DND-41 (cell line): ENCODE measurements around the gene ST6GALNAC5.

Experiments used
- ATAC-seq: fragments of 200-7000 bp; cut with Tn5 transposase; 3 replicates; pipeline ENCODE4 v1.9.1; 2021; ENCODE audit warnings: low read depth; ENCODE audit not compliant: insufficient read depth
- DNase-seq: peaks from one replicate; pipeline ENCODE4 v3.0.0-alpha.2; 2020
- H2AFZ ChIP-seq: 2 replicates; pipeline ENCODE4 v1.6.0; 2012; ENCODE audit warnings: low read depth, low read length
- H3K27ac ChIP-seq: 2 replicates; pipeline ENCODE4 v1.5.1; 2012; ENCODE audit warnings: low read length, inconsistent platforms
- H3K27me3 ChIP-seq: fragments of 200-600 bp; sonication (generic); 2 replicates; pipeline ENCODE4 v1.6.0; 2012; ENCODE audit warnings: low read length, mild to moderate bottlenecking, inconsistent platforms; ENCODE audit not compliant: insufficient read depth, poor library complexity
- H3K36me3 ChIP-seq: 2 replicates; pipeline ENCODE4 v1.5.1; 2012; ENCODE audit warnings: low read length, inconsistent platforms; ENCODE audit not compliant: insufficient read depth
- H3K4me1 ChIP-seq: 2 replicates; pipeline ENCODE4 v1.5.1; 2012; ENCODE audit warnings: mild to moderate bottlenecking, low read length; ENCODE audit not compliant: insufficient read depth
- H3K4me2 ChIP-seq: 2 replicates; pipeline ENCODE4 v1.6.0; 2012; ENCODE audit warnings: mild to moderate bottlenecking, moderate library complexity, low read length, inconsistent platforms; ENCODE audit not compliant: insufficient read depth
- H3K4me3 ChIP-seq, 2 experiments: fragments of 200-600 bp in 1 of 2; shearing (Covaris generic) in 1 of 2; 2 replicates each; pipeline ENCODE4 v1.5.1; 2012 to 2016; ENCODE audit warnings: inconsistent platforms in 2 of 2, low read length in 2 of 2, mild to moderate bottlenecking in 2 of 2, low read depth in 1 of 2, moderate library complexity in 1 of 2
- H3K79me2 ChIP-seq: 2 replicates; pipeline ENCODE4 v1.6.0; 2012; ENCODE audit warnings: low read length, inconsistent platforms; ENCODE audit not compliant: insufficient read depth
- H3K9ac ChIP-seq: 2 replicates; pipeline ENCODE4 v1.6.0; 2012; ENCODE audit warnings: low read depth, mild to moderate bottlenecking, inconsistent platforms, low read length, moderate library complexity
- H3K9me3 ChIP-seq: 2 replicates; pipeline ENCODE4 v1.5.1; 2012; ENCODE audit warnings: low read length, moderate library complexity, mild to moderate bottlenecking, inconsistent platforms; ENCODE audit not compliant: insufficient read depth, severe bottlenecking
- H4K20me1 ChIP-seq: 2 replicates; pipeline ENCODE4 v1.6.0; 2012; ENCODE audit warnings: low read length; ENCODE audit not compliant: insufficient read depth
- EZH2 ChIP-seq: IDR thresholded peaks from 3 replicates; pipeline ENCODE4 v1.6.1; 2012; ENCODE audit warnings: borderline replicate concordance, low read depth, mild to moderate bottlenecking, moderate library complexity, low read length, inconsistent platforms; ENCODE audit not compliant: severe bottlenecking
- TF ChIP-seq, protein P1 (sequence below): IDR thresholded peaks from 2 replicates; pipeline ENCODE4 v1.5.1; 2012; ENCODE audit warnings: borderline replicate concordance, low read length, moderate library complexity, mild to moderate bottlenecking; ENCODE audit not compliant: poor library complexity, severe bottlenecking; ENCODE audit errors: extremely low read depth

ST6GALNAC5 gene

GRCh38 chr1:76929136-76929535, 61.9 kb downstream of the ST6GALNAC5 start:
- Histone ChIP-seq H3K9me3 (no peaks in the 10 kb centered on the region), H4K20me1 (no peaks in the 10 kb centered on the region), H2AFZ (no peak overlapping the region), H3K4me2 (no peak overlapping the region), H3K4me3 (no peak overlapping the region), H3K27ac (no peak overlapping the region), H3K36me3 (no peaks in the 10 kb centered on the region), H3K79me2 (no peaks in the 10 kb centered on the region), H3K9ac (no peak overlapping the region), H3K4me1 (no peaks in the 10 kb centered on the region), H3K27me3 (peaks cover 4% of the 10 kb centered on the region)
- no peak for ATAC-seq
- TF ChIP-seq EZH2 = no peak
- TF ChIP-seq, protein P1, sequence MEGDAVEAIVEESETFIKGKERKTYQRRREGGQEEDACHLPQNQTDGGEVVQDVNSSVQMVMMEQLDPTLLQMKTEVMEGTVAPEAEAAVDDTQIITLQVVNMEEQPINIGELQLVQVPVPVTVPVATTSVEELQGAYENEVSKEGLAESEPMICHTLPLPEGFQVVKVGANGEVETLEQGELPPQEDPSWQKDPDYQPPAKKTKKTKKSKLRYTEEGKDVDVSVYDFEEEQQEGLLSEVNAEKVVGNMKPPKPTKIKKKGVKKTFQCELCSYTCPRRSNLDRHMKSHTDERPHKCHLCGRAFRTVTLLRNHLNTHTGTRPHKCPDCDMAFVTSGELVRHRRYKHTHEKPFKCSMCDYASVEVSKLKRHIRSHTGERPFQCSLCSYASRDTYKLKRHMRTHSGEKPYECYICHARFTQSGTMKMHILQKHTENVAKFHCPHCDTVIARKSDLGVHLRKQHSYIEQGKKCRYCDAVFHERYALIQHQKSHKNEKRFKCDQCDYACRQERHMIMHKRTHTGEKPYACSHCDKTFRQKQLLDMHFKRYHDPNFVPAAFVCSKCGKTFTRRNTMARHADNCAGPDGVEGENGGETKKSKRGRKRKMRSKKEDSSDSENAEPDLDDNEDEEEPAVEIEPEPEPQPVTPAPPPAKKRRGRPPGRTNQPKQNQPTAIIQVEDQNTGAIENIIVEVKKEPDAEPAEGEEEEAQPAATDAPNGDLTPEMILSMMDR = no peak
- DNase-seq = no peak

- H3K36me3 ChIP-seq = no peaks in the 10 kb centered on the region
- H3K4me1 ChIP-seq = no peaks in the 10 kb centered on the region
- no peaks in the 10 kb centered on the region for H3K9me3 ChIP-seq
- no peak overlapping the region for H3K27ac ChIP-seq
- no peak overlapping the region for H3K4me2 ChIP-seq
- H3K9ac ChIP-seq = no peak overlapping the region
- no peak for ATAC-seq
- DNase-seq = no peak
- H2AFZ ChIP-seq = no peak overlapping the region
- no peaks in the 10 kb centered on the region for H3K27me3 ChIP-seq
- no peak overlapping the region for H3K4me3 ChIP-seq
- TF ChIP-seq, protein P1 = no peak
- no peak for TF ChIP-seq EZH2
- H3K79me2 ChIP-seq = no peaks in the 10 kb centered on the region
- no peaks in the 10 kb centered on the region for H4K20me1 ChIP-seq
Observed at GRCh38 chr1:76933847-76934815, 66.9 kb downstream of the ST6GALNAC5 start.

DNA sequence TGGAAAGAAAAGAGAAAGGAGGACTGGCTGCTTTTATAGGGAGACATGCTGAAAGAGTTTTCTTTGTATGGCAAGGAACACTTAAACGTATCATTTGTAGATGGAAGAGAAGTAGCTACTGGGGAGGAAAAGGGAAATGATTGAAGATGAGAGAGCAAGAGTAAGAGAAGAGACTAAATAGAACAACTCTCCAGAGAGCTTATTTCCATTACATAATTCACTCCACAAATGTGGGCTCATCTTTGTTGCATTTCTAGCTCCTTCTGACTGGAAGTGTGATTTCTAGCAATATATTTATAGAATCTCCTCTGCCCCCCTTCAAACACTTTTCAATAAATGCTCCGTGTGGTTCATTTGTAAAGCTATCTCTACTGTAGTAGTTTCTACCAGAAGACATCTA, 71.0 kb downstream of the ST6GALNAC5 start:
- Histone ChIP-seq H4K20me1 (no peaks in the 10 kb centered on the region), H3K4me2 (no peak overlapping the region), H3K27ac (no peak overlapping the region), H3K4me1 (no peaks in the 10 kb centered on the region), H3K79me2 (no peaks in the 10 kb centered on the region), H3K27me3 (peaks cover 3% of the 10 kb centered on the region), H3K9me3 (no peaks in the 10 kb centered on the region), H3K4me3 (no peak overlapping the region), H3K36me3 (no peaks in the 10 kb centered on the region), H3K9ac (no peak overlapping the region), H2AFZ (no peak overlapping the region)
- TF ChIP-seq, protein P1 = no peak
- TF ChIP-seq EZH2 = no peak
- no peak for ATAC-seq
- no peak for DNase-seq
